GM19099 (cell line): ENCODE data around the gene HECW1.

Experiments used
- POLR2A ChIP-seq: IDR thresholded peaks from 3 replicates; pipeline ENCODE4 v1.6.1; 2011; ENCODE audit warnings: low read depth; ENCODE audit not compliant: insufficient read length; ENCODE audit errors: extremely low read depth

The HECW1 gene

DNA sequence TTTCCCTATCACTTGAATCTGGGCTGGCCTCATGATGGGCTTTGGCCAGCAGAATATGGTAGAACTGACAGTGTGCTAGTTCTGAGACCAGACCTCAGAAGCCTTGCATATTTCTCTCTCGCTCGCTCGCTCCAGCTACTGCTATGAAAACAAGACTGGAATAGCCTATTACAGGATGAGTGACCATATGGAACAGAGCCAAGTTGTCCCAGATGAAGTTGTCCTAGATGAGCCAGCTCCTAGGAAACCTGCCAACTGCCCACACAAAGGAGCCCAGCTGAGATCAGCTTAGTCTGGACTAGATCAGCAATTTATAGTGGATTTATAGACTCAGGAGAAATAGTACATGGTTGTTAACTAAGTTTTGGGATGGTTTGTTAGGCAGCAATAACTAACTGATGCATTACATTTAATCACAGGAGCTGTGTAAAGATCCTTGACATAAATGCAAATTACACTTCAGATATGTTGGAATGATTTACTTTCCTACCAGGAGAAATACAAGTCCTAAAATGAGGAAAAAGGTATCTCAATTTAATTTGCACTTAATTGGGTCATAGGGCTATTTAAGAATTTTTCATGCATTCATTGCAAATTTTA, 6.8 kb upstream of the HECW1 start:
- no peak for TF ChIP-seq POLR2A

- TF ChIP-seq POLR2A, result no peak
These were observed 4.0 kb upstream of the HECW1 start for GRCh38 chr7:43108255-43109011.

- no peak for TF ChIP-seq POLR2A
These were observed 1.5 kb upstream of the HECW1 start for GRCh38 chr7:43110791-43111535.

GRCh38 chr7:43111630-43112458, 603 bp upstream of the HECW1 start:
- TF ChIP-seq POLR2A, result no peak

DNA sequence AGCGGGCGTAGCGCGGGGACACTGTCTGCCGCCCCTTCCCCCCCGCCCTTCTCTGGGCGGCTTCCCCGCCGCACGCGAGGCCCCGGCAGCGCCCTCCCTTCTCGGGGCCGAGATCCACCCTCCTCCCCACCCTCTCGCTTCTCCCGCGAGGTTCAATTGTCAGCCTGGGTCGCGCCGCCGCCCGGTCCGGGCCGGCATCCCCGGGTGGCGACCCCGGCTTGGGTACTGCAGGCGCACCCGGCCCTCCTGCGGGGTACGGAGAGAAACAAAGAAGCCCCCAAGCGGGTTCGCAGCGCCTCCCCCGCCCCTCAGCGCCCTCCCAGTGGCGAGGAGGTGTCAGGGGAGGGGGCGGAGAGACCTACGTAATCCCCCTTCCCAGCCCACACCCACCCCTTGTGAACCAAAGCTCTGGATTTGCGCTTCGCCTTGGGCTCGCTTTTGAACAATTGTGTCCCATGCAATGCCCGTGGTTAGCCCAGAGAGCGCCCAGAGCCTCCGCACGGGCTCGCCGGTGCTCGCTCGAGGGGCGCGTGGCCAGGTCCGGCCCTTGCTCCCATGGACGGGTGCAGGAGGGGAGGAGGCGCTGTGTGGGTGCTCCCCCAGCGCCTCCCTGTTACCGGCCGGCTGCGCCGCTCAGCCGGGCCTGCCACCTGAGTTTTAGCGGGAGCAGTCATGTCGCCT, 634 bp downstream of the HECW1 start:
- no peak for TF ChIP-seq POLR2A

- TF ChIP-seq POLR2A, result no peak
These were observed 1.4 kb downstream of the HECW1 start for GRCh38 chr7:43113622-43114457.

DNA sequence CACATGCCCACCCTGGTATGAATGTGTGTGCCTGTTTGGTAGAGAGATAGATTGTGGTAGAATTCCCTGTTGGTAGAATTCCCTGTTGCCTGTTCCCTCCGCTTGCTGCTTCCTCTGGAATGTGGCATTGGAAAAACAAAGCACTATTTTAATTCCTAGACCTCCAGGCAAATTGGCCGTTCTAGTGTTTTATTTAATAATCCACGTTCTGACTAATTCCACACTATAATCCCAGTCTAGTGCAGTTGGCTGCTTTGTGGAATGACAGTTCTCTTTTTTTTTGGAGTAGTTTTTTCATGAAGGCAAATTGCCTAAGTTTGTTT, 2.0 kb downstream of the HECW1 start:
- no peak for TF ChIP-seq POLR2A

- no peak for TF ChIP-seq POLR2A
These were observed 4.0 kb downstream of the HECW1 start for GRCh38 chr7:43116451-43116850.

- no peak for TF ChIP-seq POLR2A
These were observed 4.6 kb downstream of the HECW1 start for GRCh38 chr7:43117095-43117494.

GRCh38 chr7:43117861-43118260, 5.4 kb downstream of the HECW1 start:
- no peak for TF ChIP-seq POLR2A

DNA sequence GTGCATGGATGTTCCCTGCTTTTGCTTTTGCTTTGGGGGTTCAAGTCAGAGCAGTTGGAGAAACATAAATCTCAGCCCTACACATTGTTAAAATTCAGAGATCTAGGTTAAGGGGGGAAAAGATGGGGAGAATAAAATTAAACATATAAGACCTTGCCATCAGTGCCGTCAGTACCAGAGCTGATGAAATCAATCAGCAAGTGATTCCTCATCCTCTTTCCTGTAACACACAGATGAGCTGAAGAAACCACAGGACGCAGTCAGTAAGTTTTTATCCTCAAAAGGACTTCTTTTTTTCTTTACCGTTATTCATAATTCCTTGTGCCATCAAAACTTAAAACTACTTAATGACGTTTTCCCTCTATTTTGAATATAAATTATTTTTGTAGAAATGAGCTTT, 5.9 kb downstream of the HECW1 start:
- TF ChIP-seq POLR2A, result no peak

DNA sequence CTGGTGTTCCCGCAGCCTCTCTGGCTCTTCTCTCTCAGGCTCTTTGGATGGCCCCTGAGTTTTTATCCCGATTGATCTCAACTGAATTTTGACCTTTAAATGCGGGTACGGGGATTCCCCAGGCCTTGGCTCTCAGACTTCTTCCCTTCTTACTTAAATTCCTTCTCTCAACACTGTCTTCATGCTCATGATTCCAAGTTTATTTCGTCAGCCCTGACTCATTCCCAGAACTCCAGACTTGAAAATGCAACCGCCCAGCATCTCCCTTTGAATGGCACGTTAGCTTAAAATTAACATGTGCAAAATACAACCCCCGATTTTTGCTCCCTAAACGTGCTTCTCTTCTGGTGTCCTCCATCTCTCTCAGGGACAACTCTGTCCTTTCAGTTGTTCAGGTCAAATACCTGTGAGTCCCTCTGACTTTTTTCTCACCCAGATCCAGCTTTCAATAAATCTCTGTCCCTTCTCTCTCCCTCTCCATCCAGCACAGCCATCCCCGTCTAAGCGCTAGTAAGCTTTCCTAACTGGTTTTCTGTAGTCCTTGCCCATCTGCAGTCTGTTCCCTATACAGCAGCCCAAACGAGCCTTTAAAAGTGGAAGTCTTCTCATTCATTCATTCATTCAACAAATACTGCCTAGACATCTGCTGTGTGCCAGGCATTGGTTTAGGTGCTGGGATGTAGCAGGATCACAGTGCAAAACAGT, 7.1 kb downstream of the HECW1 start:
- TF ChIP-seq POLR2A, result no peak

DNA sequence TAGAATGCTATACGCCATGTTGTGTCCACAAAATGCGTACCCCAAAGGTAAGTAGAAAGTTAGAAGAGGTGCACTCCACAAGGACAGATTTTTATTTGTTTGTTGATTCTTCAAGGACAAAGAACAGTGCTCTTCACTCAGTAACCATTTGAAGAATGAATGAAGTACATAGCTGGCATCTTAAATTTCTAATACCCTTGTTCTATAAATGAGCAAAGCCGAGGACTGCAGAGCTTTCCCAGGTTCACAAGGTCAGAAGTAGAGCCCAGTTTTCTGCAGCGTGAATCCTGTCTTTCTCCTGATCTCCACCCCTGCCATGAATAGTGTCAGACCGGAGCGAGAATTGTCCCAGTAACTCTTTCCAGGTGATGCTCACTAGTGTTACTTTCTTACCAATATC, 9.5 kb downstream of the HECW1 start:
- no peak for TF ChIP-seq POLR2A
